ENCODE results near the gene ATP6V0E1. TPM values are rescaled to one million over a fixed set of nuclear protein-coding genes. Genes with fewer than 3 reads are reported as not detected.
A peak's percentile ranks its signal among the peaks of the same experiment; 100 is the strongest.

The ATP6V0E1 gene
- total RNA-seq, 1 donor from 2014 or later = 326 TPM

- DNase-seq = peak; percentile 78
- TF ChIP-seq CTCF (IDR thresholded peaks at IDR 0.05) = no peak
- Histone ChIP-seq H3K27ac (peak overlapping the region; percentile 86), H3K4me1 (peaks cover 28% of the 10 kb centered on the region), H3K9me3 (no peaks in the 10 kb centered on the region), H3K4me3 (peak overlapping the region; percentile 9), H3K27me3 (no peaks in the 10 kb centered on the region), H3K36me3 (peaks cover 7% of the 10 kb centered on the region)
- ATAC-seq = peak; percentile 83
- intact Hi-C loops (cut with DNase I) = no loop called here
Observed at GRCh38 chr5:173035904-173036707, 52.5 kb downstream of the ATP6V0E1 start.

GRCh38 chr5:173039188-173039587, 55.6 kb downstream of the ATP6V0E1 start:
- Histone ChIP-seq H3K36me3 (peaks cover 7% of the 10 kb centered on the region), H3K4me3 (no peak overlapping the region), H3K9me3 (no peaks in the 10 kb centered on the region), H3K4me1 (peaks cover 28% of the 10 kb centered on the region), H3K27ac (no peak overlapping the region), H3K27me3 (no peaks in the 10 kb centered on the region)
- no peak for TF ChIP-seq CTCF (IDR thresholded peaks at IDR 0.05)
- ATAC-seq (no peak), DNase-seq (no peak)
- intact Hi-C loops (cut with DNase I) = no loop called here

- Histone ChIP-seq H3K4me3 (no peak overlapping the region), H3K36me3 (no peaks in the 10 kb centered on the region), H3K4me1 (peaks cover 25% of the 10 kb centered on the region), H3K9me3 (no peaks in the 10 kb centered on the region), H3K27me3 (no peaks in the 10 kb centered on the region), H3K27ac (no peak overlapping the region)
- DNase-seq (no peak), ATAC-seq (no peak)
- TF ChIP-seq CTCF (IDR thresholded peaks at IDR 0.05) = no peak
- intact Hi-C loops (cut with DNase I) = no loop called here
Observed at GRCh38 chr5:173039964-173040363, 56.4 kb downstream of the ATP6V0E1 start.

GRCh38 chr5:173041881-173042762, 58.6 kb downstream of the ATP6V0E1 start:
- Histone ChIP-seq H3K36me3 (no peaks in the 10 kb centered on the region), H3K4me3 (no peak overlapping the region), H3K27ac (no peak overlapping the region), H3K27me3 (no peaks in the 10 kb centered on the region), H3K9me3 (no peaks in the 10 kb centered on the region), H3K4me1 (peaks cover 4% of the 10 kb centered on the region)
- no peak for TF ChIP-seq CTCF (IDR thresholded peaks at IDR 0.05)
- ATAC-seq (no peak), DNase-seq (no peak)
- intact Hi-C loops (cut with DNase I) = no loop called here

- H3K36me3 ChIP-seq = no peaks in the 10 kb centered on the region
- no peak for TF ChIP-seq CTCF (IDR thresholded peaks at IDR 0.05)
- no peak overlapping the region for H3K4me3 ChIP-seq
- ATAC-seq = no peak
- intact Hi-C loops (cut with DNase I) = no loop called here
- no peaks in the 10 kb centered on the region for H3K4me1 ChIP-seq
- H3K27ac ChIP-seq = no peak overlapping the region
- no peaks in the 10 kb centered on the region for H3K9me3 ChIP-seq
- no peaks in the 10 kb centered on the region for H3K27me3 ChIP-seq
- DNase-seq = no peak
Observed at GRCh38 chr5:173042763-173043107, 59.2 kb downstream of the ATP6V0E1 start.
